HG03280 (cell line): ENCODE results near the gene POU2F2.
A peak's percentile ranks its signal among the peaks of the same experiment; 100 is the strongest.
"Not testable (repeated sequence)": the region's sequence is repeated elsewhere in the genome, so short reads cannot be mapped to it uniquely, and the experiment has no call there.

Experiments used
- ATAC-seq: cut with Tn5 transposase; IDR thresholded peaks from one replicate; pipeline ENCODE4 v1.9.1; 2021; ENCODE audit warnings: mild to moderate bottlenecking, moderate library complexity; ENCODE audit not compliant: unreplicated experiment

POU2F2 gene

GRCh38 chr19:42108527-42109389 lies 23.5 kb downstream of the POU2F2 start:
- ATAC-seq, result peak; percentile 79

- no peak for ATAC-seq
Measured at GRCh38 chr19:42105368-42105767, 26.9 kb downstream of the POU2F2 start.

DNA sequence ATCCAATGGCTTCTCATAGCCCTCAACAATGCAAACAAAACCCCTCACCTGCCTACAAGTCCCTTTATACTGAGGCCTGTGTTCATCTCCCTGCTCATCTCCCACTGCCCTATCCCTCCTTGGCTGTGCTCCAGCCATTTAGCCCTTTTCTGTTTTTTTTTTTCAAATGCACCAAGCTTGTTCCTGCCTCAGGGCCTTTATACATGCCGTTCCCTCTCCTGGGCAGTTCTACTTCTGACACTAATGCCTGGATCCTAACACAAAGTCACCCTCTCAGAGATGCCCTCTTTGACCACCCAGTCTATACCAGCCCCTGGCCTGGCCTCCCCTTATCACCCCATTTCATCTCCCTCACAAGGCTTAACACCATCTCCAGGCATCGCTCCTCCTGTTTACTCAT lies 29.4 kb downstream of the POU2F2 start:
- no peak for ATAC-seq

DNA sequence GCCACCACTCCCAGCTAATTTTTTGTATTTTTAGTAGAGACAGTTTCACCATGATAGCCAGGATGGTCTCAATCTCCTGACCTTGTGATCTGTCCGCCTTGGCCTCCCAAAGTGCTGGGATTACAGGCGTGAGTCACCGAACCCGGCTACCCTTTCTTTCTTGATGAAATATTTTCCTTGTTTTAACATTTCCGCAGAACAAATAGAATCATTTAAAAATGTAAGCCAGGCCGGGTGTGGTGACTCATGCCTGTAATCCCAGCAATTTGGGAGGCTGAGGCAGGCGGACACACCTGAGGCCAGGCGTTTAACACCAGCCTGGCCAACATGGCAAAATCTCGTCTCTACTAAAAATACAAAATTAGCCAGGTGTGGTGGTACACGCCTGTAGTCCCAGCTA lies 32.0 kb downstream of the POU2F2 start:
- ATAC-seq, result not testable (repeated sequence)

- no peak for ATAC-seq
Measured at GRCh38 chr19:42099336-42099925, 32.8 kb downstream of the POU2F2 start.

- no peak for ATAC-seq
Measured at GRCh38 chr19:42098781-42099180, 33.5 kb downstream of the POU2F2 start.

- ATAC-seq, result no peak
Measured at GRCh38 chr19:42097461-42097860, 34.8 kb downstream of the POU2F2 start.

DNA sequence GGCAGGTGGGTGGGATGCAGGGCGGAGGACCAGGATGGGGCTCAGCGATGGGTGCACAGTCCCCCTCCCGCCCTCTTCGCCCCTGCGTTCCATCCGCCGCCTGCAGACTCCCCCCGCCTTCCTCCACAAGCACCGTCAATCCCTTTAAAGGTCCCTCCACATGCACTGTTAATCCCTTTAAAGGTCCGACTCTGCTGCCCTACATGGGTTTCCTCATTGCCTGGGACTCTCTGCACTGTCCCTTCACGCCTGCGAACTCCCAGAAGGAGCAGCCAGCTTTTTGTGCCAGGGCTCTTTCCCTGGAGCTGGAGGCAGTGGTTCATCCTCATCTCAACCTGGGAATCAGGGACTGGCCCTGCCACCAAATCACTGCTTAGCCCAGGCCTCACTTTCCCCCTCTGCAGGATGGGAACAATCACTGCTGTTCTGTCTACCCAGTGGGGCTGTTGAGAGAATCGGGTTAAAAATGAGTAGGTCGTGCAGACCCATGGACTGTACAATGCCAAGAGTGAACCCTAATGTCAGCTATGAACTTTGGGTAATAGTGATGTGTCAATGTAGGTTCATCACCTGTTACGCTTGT lies 35.9 kb downstream of the POU2F2 start:
- ATAC-seq, result no peak

DNA sequence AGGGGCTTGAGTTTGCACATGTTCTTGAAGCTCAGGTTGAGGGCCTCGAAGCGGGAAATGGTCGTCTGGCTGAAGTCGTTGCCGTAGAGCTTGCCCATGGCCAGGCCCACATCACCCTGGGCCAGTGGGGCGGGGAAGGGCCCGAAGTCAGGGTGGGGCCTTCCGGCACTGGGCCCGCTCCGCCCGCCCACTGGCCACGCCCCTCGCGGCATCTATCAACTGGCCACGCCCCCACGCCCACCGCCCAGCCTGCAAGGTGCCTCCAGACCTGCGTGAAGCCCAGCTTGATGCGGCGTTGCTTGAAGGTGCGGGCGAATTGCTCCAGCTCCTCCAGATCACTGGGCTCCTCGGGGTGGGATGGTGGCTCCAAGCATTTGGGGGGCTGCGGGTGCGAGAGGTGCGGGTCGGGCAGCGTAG lies 36.4 kb downstream of the POU2F2 start:
- no peak for ATAC-seq

DNA sequence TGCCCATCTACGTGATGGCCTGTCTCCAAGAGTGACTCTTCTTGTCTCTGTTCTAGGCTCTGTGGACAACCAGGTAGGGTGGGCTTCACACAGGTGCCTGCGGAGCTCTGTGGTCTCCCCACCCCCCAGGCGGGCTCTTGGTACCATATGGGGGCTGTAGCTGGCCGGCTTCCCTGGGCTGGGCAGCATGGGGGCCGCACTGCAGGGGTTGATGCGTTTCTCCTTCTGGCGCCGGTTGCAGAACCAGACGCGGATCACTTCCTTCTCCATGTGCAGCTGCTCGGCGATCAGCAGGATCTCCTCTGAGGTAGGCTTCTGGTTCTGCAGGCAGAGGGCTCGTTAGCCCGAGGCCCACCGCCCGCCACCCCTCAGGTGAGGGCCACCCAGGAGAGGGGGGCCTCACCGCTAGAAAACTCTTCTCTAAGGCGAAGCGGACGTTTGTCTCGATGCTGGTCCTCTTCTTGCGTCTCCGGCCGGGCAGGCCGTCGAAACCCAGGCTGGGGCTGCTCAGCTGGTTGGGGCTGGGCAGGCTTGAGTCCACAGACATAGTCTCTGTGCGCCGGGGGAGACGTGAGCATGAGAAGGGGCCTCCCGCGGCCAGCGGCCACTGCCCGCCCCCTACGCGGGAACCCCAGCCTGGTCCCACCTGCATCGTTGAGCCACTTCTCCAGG lies 37.0 kb downstream of the POU2F2 start:
- ATAC-seq, result no peak

DNA sequence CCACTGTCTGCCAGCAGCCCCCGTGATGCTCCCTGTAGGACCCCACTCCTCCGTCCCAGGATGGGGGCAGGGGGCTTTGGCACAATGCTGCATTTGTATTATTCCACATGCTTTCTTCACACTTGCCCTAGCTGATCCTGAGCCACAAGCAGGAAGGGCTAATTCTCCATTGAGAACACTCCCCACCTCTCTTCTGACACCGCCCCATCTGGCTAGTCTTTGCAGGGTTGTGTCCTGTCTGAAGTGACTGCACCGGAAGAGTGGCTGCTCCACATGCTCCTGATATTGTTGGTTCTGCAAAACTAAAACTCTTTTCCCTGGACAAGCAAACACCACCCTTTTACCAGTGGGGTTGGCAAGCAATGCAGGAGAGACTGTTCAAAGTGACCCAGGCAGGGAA lies 38.3 kb downstream of the POU2F2 start:
- no peak for ATAC-seq

GRCh38 chr19:42093505-42093904 lies 38.7 kb downstream of the POU2F2 start:
- ATAC-seq, result no peak

GRCh38 chr19:42092350-42092749 lies 39.9 kb downstream of the POU2F2 start:
- ATAC-seq, result no peak

GRCh38 chr19:42091742-42092141 lies 40.5 kb downstream of the POU2F2 start:
- no peak for ATAC-seq

GRCh38 chr19:42091300-42091699 lies 40.9 kb downstream of the POU2F2 start:
- ATAC-seq, result no peak

GRCh38 chr19:42090672-42091071 lies 41.6 kb downstream of the POU2F2 start:
- no peak for ATAC-seq

- no peak for ATAC-seq
Measured at GRCh38 chr19:42089772-42090171, 42.5 kb downstream of the POU2F2 start.

DNA sequence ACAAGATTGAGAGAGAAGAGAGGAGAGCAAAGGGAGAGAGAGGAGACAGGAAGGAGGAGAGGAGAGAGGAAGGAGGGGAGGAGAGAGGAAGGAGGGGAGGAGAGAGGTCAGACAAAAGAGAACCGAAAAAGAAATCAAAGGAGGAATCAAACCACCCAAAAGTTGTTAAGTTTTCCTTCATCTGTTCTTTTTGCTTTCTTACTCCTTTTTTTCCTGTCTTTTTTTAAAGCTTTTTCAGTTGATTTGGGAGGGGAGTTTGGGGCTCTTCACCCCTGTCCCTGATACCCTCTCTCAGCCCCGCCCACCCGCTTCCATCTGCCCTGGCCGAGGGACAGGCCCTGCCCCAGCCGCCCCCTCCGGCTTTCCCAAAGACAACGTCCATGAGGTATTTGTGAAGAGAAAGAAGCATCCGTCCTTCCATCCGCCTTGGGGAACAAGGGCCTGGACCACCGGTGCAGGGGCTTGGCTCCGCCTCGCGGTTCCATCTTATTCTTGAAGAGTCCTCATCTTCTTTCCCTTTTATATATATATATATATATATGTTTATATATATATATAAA lies 43.0 kb downstream of the POU2F2 start:
- no peak for ATAC-seq

DNA sequence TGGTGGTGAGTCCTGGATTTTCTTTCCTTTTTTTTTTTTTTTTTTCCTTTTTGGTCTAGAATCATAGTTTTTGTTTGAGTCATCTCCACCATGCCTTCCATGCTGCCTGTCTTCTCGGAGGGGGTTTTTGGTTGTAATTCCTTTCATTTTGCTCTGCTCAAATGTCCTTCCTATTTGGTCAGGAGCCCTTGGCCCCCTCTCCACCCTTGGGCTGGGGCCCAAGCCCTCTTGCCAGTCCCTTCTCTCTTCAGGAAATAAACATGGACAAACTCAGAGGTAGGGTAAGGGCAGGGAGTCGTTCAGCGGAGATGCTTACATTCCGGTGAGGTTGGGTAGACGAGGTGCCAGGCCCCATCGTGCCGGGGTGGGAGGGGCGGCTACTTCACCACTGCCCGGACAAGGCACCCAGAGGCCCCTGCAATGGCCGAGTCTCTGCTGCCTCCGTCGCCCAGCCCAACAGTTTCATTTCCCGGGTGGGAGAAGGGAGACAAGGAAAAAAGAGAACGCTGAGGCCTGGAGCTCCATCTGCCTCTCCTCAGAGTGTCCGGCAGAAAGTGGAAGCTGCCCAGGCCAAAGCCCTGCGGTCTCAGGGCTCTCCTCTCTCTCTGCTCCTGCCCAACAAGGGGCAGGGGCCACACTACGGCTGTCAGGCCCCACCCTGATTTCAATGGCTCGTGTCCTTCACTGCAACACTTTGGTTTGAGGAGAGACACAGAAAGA lies 43.6 kb downstream of the POU2F2 start:
- no peak for ATAC-seq

DNA sequence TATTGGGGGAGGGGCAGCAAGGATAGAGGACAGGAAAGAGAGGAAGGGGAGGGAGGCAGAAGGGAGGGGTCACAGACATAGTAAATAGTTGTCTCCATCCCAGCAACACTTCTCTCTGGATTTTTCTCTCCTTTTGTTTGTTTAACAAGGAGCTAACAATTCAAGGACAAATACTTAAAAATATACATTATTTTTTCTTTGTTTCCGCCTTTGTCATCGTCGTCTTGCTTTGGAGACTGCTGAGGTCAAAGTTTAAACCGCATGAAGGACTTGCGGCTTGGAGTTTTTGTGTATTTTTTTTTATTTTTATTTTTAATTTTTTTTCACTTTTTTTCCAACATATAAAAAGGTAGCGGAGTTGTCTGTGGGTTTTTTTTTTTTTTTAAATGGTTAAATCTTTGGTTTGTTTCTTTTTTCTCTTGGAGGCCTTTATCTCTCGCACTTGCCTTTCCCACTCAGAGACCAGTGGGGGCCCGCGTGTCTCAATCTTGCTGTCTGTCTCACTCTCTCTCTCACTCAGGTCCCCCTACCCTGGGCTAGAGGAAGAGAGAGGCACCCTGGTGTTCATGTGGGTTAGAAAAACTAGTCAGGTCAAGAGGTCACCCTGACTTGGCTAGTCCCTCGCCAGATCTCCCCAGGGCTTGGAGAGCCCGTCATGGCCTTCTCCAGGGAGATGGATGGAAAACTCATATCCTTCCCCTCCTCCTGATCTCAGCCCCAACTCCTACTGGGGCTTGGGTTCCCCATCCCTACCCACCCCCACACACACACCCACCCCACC lies 45.3 kb downstream of the POU2F2 start:
- ATAC-seq, result no peak
